IMR-90 (cell line): ENCODE measurements around the gene DNAH3. TPM values are rescaled to one million over a fixed set of nuclear protein-coding genes. Genes with fewer than 3 reads are reported as not detected.

Source experiments
- ATAC-seq: fragments of 200-7000 bp; cut with Tn5 transposase; 2 replicates; pipeline ENCODE4 v1.9.1; 2020; ENCODE audit warnings: low read depth, mild to moderate bottlenecking, moderate library complexity
- BruUV-seq: library from RNA; stranded (reverse); fragments of 400-500 nt; replicated peaks from 2 replicates; lab custom pipeline; 2021; lab: Mats Ljungman, UMichigan
- CTCF ChIA-PET: fragments of 300-600 bp; formaldehyde crosslinking; extraction: SDS; loops from one replicate; lab custom pipeline; 2021; ENCODE audit warnings: antibody characterized with exemption; lab: Yijun Ruan, JAX
- POLR2A ChIA-PET: fragments of 300-600 bp; sonication (Branson Sonifier 250); formaldehyde crosslinking; loops from one replicate; lab custom pipeline; 2022; ENCODE audit warnings: antibody characterized with exemption; ENCODE audit not compliant: unreplicated experiment; lab: Charles Lee
- DNase-seq: peaks from one replicate; pipeline ENCODE4 v3.0.0; 2013
- H2AFZ ChIP-seq: replicated peaks from 2 replicates; pipeline ENCODE3; 2013; ENCODE audit warnings: low read length, mild to moderate bottlenecking; ENCODE audit not compliant: poor library complexity
- H2AK5ac ChIP-seq: 2 replicates; pipeline ENCODE4 v1.6.1; 2013; ENCODE audit warnings: low read depth, low read length, inconsistent platforms
- H2AK9ac ChIP-seq: replicated peaks from 2 replicates; pipeline ENCODE3; 2013; ENCODE audit warnings: mild to moderate bottlenecking, low read depth, low read length, moderate library complexity; ENCODE audit not compliant: poor library complexity
- H2BK120ac ChIP-seq: 2 replicates; pipeline ENCODE4 v1.6.1; 2013; ENCODE audit warnings: low read depth, low read length, inconsistent platforms
- H2BK15ac ChIP-seq: 3 replicates; pipeline ENCODE4 v1.6.1; 2013; ENCODE audit warnings: low read depth, low read length, inconsistent platforms
- H2BK20ac ChIP-seq: 2 replicates; pipeline ENCODE4 v1.6.1; 2013; ENCODE audit warnings: low read depth, mild to moderate bottlenecking, inconsistent platforms, low read length, moderate library complexity
- H2BK5ac ChIP-seq: 2 replicates; pipeline ENCODE4 v1.6.1; 2013; ENCODE audit warnings: mild to moderate bottlenecking, low read depth, low read length, inconsistent platforms; ENCODE audit not compliant: poor library complexity, severe bottlenecking
- H3K14ac ChIP-seq: replicated peaks from 2 replicates; pipeline ENCODE4 v1.6.1; 2013; ENCODE audit warnings: low read depth, low read length, inconsistent platforms
- H3K18ac ChIP-seq: 2 replicates; pipeline ENCODE4 v1.6.1; 2013; ENCODE audit warnings: low read depth, low read length, control low read depth
- H3K23ac ChIP-seq: 2 replicates; pipeline ENCODE4 v1.6.1; 2013; ENCODE audit warnings: low read depth, low read length, inconsistent platforms
- H3K27ac ChIP-seq: 2 replicates; pipeline ENCODE4 v1.5.1; 2013; ENCODE audit warnings: mild to moderate bottlenecking, control low read depth, low read length; ENCODE audit not compliant: insufficient read depth
- H3K27me3 ChIP-seq: 2 replicates; pipeline ENCODE4 v1.6.1; 2013; ENCODE audit warnings: low read length; ENCODE audit not compliant: control insufficient read depth, insufficient read depth
- H3K36me3 ChIP-seq: 2 replicates; pipeline ENCODE4 v1.6.1; 2013; ENCODE audit warnings: low read length, mixed read lengths; ENCODE audit not compliant: control insufficient read depth, insufficient read depth
- H3K4ac ChIP-seq: 2 replicates; pipeline ENCODE4 v1.6.1; 2013; ENCODE audit warnings: low read depth, low read length, inconsistent platforms
- H3K4me1 ChIP-seq: 2 replicates; pipeline ENCODE4 v1.6.1; 2013; ENCODE audit warnings: low read length, mixed read lengths; ENCODE audit not compliant: control insufficient read depth, insufficient read depth
- H3K4me2 ChIP-seq: 2 replicates; pipeline ENCODE4 v1.6.1; 2013; ENCODE audit warnings: low read depth, mild to moderate bottlenecking, control low read depth, low read length, moderate library complexity
- H3K4me3 ChIP-seq: 2 replicates; pipeline ENCODE4 v1.5.1; 2013; ENCODE audit warnings: low read depth, mild to moderate bottlenecking, control low read depth, low read length, moderate library complexity; ENCODE audit not compliant: insufficient read depth
- H3K56ac ChIP-seq: 2 replicates; pipeline ENCODE4 v1.6.1; 2013; ENCODE audit warnings: low read length, inconsistent platforms; ENCODE audit not compliant: insufficient read depth; ENCODE audit errors: extremely low read depth
- H3K79me1 ChIP-seq, 2 experiments: 2 replicates each; pipeline ENCODE4 v1.6.1; 2013; ENCODE audit warnings: low read length in 2 of 2, inconsistent platforms in 1 of 2, low read depth in 1 of 2
- H3K9ac ChIP-seq: 2 replicates; pipeline ENCODE4 v1.6.1; 2013; ENCODE audit warnings: low read depth, low read length, control low read depth
- H3K9me1 ChIP-seq: 2 replicates; pipeline ENCODE4 v1.6.1; 2013; ENCODE audit warnings: low read length, inconsistent platforms; ENCODE audit not compliant: insufficient read depth
- H3K9me3 ChIP-seq: 2 replicates; pipeline ENCODE4 v1.6.1; 2013; ENCODE audit warnings: low read length; ENCODE audit not compliant: control insufficient read depth, insufficient read depth
- H4K20me1 ChIP-seq: 2 replicates; pipeline ENCODE4 v1.6.1; 2013; ENCODE audit warnings: low read length, inconsistent platforms; ENCODE audit not compliant: insufficient read depth
- H4K5ac ChIP-seq: 2 replicates; pipeline ENCODE4 v1.6.1; 2013; ENCODE audit warnings: mild to moderate bottlenecking, low read depth, low read length, control low read depth
- H4K8ac ChIP-seq, 2 experiments: 2 replicates each; pipeline ENCODE4 v1.6.1; 2013; ENCODE audit warnings: low read depth in 2 of 2, low read length in 2 of 2, control low read depth in 1 of 2, inconsistent platforms in 1 of 2
- H4K91ac ChIP-seq: 2 replicates; pipeline ENCODE4 v1.6.1; 2013; ENCODE audit warnings: low read depth, low read length, inconsistent platforms; ENCODE audit not compliant: insufficient read depth
- BHLHE40 ChIP-seq: fragments of 150-350 bp; IDR thresholded peaks from 2 replicates; pipeline ENCODE4 v1.6.1; 2016; ENCODE audit warnings: mild to moderate bottlenecking, low read depth, low read length
- CEBPB ChIP-seq: IDR thresholded peaks from 2 replicates; pipeline ENCODE4 v1.6.1; 2012; ENCODE audit warnings: low read depth, low read length, improper control_type of control experiment
- CHD1 ChIP-seq: IDR thresholded peaks from 2 replicates; pipeline ENCODE4 v1.6.1; 2012; ENCODE audit warnings: low read depth, low read length, improper control_type of control experiment
- FOS ChIP-seq: fragments of 150-350 bp; IDR thresholded peaks from 2 replicates; pipeline ENCODE4 v1.6.1; 2016; ENCODE audit warnings: low read depth, low read length
- MAFK ChIP-seq: IDR thresholded peaks from 2 replicates; pipeline ENCODE4 v1.6.1; 2012; ENCODE audit warnings: low read depth, low read length, improper control_type of control experiment
- MAZ ChIP-seq: IDR thresholded peaks from 2 replicates; pipeline ENCODE4 v1.6.1; 2012; ENCODE audit warnings: low read depth, mild to moderate bottlenecking, low read length, improper control_type of control experiment, moderate library complexity, borderline replicate concordance
- MXI1 ChIP-seq: IDR thresholded peaks from 2 replicates; pipeline ENCODE4 v1.6.1; 2012; ENCODE audit warnings: low read depth, mild to moderate bottlenecking, low read length, moderate library complexity, borderline replicate concordance
- NFE2L2 ChIP-seq: fragments of 150-350 bp; IDR thresholded peaks from 2 replicates; pipeline ENCODE4 v1.6.1; 2016; ENCODE audit warnings: low read depth, mild to moderate bottlenecking, low read length
- POLR2A ChIP-seq: IDR thresholded peaks from 2 replicates; pipeline ENCODE4 v1.6.1; 2012; ENCODE audit warnings: mild to moderate bottlenecking, low read depth, low read length
- RFX5 ChIP-seq: IDR thresholded peaks from 2 replicates; pipeline ENCODE4 v1.8.0; 2012; ENCODE audit warnings: low read depth, mild to moderate bottlenecking, low read length, moderate library complexity
- WGBS, 2 experiments: methylation state at CpG; one replicate each; pipeline versions ENCODE4 v1.1.5 to v1.1.7; 2013; ENCODE audit warnings: missing lambda C conversion rate in 2 of 2; ENCODE audit not compliant: insufficient read length in 1 of 2; ENCODE audit errors: extremely low coverage in 2 of 2; 5-methylcytosine and 5-hydroxymethylcytosine counted together
- dilution Hi-C: fragments of 300-500 bp; cut with HindIII; formaldehyde crosslinking; loops from one replicate; pipeline ENCODE4 v1.14.3; 2018; ENCODE audit warnings: low sequenced_read_pairs; ENCODE audit not compliant: unreplicated experiment
- in situ Hi-C: fragments of 300-500 bp; cut with MboI; formaldehyde crosslinking; loops from 3 replicates; pipeline ENCODE4 v1.14.3; 2019; ENCODE audit warnings: low sequenced_read_pairs, inconsistent platforms, mixed read lengths
- intact Hi-C: fragments of 100-400 bp; cut with micrococcal nuclease; formaldehyde crosslinking; loops from 2 replicates; pipeline ENCODE4 v1.10.0; 2022
- polyA plus RNA-seq, 3 experiments: library from polyadenylated mRNA; depleted of rRNA; stranded (reverse); fragments of >200 nt; gene quantifications; 2 replicates each; pipeline ENCODE4 v1.2.3, GENCODE V29; 2012; ENCODE audit warnings: low replicate concordance in 1 of 3
- total RNA-seq: library from RNA; depleted of rRNA; stranded (reverse); fragments of >200 nt; gene quantifications from 2 replicates; pipeline ENCODE4 v1.2.3, GENCODE V29; 2012
- TF ChIP-seq, protein P1 (sequence below): conservative IDR thresholded peaks from 2 replicates; pipeline ENCODE4 v1.5.1; 2012; ENCODE audit warnings: mild to moderate bottlenecking, low read depth, low read length, improper control_type of control experiment
- TF ChIP-seq, protein P2 (sequence below): fragments of 150-350 bp; IDR thresholded peaks from 2 replicates; pipeline ENCODE4 v1.6.1; 2017; ENCODE audit warnings: mild to moderate bottlenecking, antibody characterized with exemption, low read length, low read depth

DNAH3 gene
- total and polyA plus RNA-seq, 2 of the 4 experiments (the other 2 are of a cell fraction): not detected

DNA sequence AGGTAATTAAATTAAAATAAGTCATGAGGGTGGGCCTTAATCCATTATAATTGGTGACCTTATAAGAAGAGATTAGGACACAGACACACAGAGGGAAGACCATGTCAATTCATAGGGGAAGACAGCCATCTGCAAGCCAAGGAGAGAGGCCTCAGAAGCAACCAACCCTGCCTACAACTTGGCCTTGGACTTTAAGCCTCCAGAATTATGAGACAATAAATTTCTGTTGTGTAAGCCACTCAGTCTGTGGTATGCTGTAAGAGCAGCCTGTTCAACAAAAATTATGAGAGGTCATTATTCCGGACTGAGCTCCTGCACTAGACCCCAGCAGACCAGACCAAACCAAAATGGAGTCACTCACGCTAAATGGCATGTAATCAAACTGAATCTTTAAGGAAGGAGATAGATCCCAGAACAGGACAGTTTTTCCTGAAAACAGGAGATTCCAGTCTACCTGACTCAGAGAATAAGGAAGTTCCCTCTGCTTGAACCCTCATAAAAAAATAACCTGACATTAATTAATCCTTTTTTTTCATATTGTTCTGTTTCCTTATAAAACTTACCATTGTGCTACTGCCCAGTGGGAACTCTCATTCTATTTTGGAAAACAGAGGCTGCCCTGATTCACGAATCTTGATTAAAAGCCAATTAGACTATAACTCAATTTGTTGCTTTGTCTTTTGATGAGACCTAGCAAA lies 74.3 kb downstream of the DNAH3 start:
- TF ChIP-seq CHD1 (no peak), MXI1 (no peak), FOS (no peak), NFE2L2 (no peak), MAZ (no peak), MAFK (no peak), POLR2A (no peak), RFX5 (no peak), CEBPB (no peak), BHLHE40 (no peak)
- TF ChIP-seq, protein P1, sequence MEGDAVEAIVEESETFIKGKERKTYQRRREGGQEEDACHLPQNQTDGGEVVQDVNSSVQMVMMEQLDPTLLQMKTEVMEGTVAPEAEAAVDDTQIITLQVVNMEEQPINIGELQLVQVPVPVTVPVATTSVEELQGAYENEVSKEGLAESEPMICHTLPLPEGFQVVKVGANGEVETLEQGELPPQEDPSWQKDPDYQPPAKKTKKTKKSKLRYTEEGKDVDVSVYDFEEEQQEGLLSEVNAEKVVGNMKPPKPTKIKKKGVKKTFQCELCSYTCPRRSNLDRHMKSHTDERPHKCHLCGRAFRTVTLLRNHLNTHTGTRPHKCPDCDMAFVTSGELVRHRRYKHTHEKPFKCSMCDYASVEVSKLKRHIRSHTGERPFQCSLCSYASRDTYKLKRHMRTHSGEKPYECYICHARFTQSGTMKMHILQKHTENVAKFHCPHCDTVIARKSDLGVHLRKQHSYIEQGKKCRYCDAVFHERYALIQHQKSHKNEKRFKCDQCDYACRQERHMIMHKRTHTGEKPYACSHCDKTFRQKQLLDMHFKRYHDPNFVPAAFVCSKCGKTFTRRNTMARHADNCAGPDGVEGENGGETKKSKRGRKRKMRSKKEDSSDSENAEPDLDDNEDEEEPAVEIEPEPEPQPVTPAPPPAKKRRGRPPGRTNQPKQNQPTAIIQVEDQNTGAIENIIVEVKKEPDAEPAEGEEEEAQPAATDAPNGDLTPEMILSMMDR: no peak
- TF ChIP-seq, protein P2, sequence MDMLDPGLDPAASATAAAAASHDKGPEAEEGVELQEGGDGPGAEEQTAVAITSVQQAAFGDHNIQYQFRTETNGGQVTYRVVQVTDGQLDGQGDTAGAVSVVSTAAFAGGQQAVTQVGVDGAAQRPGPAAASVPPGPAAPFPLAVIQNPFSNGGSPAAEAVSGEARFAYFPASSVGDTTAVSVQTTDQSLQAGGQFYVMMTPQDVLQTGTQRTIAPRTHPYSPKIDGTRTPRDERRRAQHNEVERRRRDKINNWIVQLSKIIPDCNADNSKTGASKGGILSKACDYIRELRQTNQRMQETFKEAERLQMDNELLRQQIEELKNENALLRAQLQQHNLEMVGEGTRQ: no peak
- Histone ChIP-seq H3K23ac (no peak overlapping the region), H3K27ac (no peak overlapping the region), H3K4me3 (no peak overlapping the region), H3K27me3 (peaks cover 3% of the 10 kb centered on the region), H3K4me1 (no peaks in the 10 kb centered on the region), H2AK5ac (no peak overlapping the region), H3K4me2 (no peak overlapping the region), H2BK120ac (no peak overlapping the region), H2BK15ac (no peak overlapping the region), H3K4ac (no peak overlapping the region), H2BK20ac (no peak overlapping the region), H3K56ac (no peak overlapping the region), H3K14ac (no peak overlapping the region), H3K18ac (no peak overlapping the region), H4K91ac (no peak overlapping the region), H3K9me1 (no peaks in the 10 kb centered on the region), H2AK9ac (no peak overlapping the region), H2AFZ (no peak overlapping the region), H2BK5ac (no peak overlapping the region), H3K79me1 (no peaks in the 10 kb centered on the region), H4K8ac (no peak overlapping the region), H3K36me3 (no peaks in the 10 kb centered on the region), H4K5ac (no peak overlapping the region), H4K20me1 (no peaks in the 10 kb centered on the region), H3K9ac (no peak overlapping the region), H3K9me3 (no peaks in the 10 kb centered on the region)
- ATAC-seq (no peak), DNase-seq (no peak)
- dilution Hi-C loops (no loop called here), in situ Hi-C loops (no loop called here), intact Hi-C loops (no loop called here)
- no CpG with 5 or more reads among the region's 3 CpGs for WGBS, 2 experiments
- ChIA-PET CTCF (no interaction called here), POLR2A (no interaction called here)
- BruUV-seq: no TSS peak
